Stimulated activated CD8-positive, alpha-beta memory T cell treated with anti-CD3 and anti-CD28 coated beads, Interleukin-4, amount 100 ng/mL, for 4 hours (primary cell): ENCODE measurements around the gene RASAL1.
A peak's percentile ranks its signal among the peaks of the same experiment; 100 is the strongest.

Experiments used
- DNase-seq, 2 donors: peaks; one replicate each; pipeline ENCODE4 v3.0.0-alpha.2; 2020; ENCODE audit warnings: low read depth in 2 of 2, low spot score in 1 of 2

Gene RASAL1

DNA sequence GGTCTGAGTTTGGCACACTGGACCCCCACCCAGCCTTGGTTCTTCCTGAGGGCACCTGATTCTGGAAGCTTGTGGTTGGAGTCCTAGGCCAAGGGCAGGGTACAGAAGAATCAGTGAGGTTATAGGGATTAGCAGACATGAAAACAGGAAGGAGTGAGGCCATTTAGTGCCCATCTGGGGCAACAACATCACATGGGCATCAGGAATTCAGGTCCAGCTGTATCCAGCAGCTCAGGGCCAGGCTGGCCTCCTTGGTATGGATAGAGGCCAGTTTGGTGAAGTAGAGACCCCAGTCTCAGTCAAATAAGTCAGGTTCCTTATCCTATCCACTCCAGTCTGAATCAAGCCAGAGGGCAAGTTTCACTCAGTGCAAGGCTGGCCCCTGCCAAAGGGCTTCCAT, 36.2 kb downstream of the RASAL1 start:
- DNase-seq: no peak

DNA sequence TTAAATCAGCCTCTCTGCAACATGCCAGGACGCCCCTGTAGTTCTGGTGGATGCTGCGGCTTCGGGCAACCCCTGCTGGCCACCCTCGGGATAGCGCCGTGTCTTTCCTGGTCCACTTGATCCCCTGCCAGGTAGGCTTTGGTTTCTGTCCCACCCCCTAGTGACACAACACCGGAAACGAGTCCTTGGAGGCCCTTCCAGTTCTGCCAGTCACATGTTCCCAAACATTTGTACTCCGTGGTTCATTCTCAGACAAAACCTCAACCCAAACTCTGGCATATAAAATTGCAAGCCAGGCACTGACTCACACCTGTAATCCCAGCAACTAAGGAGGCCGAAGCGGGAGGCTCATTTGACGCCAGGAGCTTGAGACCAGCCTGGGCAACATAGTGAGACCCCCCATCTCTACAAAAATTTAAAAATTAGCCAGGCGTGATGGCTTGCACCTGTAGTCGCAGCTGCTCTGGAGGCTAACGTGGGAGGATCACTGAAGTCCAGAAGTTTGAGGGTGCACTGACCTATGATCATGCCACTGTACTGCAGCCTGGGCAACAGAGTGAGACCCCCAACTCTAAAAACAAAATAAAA, 37.0 kb downstream of the RASAL1 start:
- DNase-seq: peak in 1 of 2 donors; percentile 28

DNA sequence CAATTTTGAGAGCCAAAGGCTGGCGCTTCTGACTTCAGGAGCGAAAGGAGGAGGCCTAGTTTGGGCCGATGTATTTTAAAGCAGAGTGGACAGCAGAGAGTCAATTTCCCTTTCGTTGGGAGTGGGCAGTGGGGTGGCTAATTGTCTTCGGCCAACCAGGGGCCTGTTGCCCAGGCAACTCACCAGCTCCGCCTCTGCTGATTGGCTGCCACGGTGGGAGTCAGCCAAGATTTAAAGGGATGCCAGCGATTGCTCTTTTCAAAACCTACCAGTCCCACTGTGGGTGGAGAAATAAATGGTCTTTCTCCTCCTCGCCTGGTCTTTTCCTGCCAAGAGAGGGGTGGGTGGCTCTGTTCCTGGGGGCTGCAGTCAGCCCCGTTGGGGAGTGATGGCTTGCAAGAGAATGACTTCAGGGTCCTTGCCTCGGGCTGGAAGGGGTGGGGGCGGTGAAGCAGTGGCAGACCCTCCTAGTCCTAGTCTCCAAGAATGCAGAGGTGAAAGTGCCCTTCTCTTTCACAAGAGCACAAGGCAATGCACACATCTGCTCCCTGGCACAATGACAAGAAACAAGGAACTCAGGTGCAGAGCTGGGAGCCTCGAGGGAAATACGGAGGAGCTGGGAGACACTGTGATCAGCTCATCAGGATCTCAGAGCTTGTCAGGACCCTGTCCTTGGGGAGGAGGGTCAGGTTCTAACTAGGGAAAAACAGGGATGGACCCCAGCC, 37.7 kb downstream of the RASAL1 start:
- DNase-seq: no peak

DNA sequence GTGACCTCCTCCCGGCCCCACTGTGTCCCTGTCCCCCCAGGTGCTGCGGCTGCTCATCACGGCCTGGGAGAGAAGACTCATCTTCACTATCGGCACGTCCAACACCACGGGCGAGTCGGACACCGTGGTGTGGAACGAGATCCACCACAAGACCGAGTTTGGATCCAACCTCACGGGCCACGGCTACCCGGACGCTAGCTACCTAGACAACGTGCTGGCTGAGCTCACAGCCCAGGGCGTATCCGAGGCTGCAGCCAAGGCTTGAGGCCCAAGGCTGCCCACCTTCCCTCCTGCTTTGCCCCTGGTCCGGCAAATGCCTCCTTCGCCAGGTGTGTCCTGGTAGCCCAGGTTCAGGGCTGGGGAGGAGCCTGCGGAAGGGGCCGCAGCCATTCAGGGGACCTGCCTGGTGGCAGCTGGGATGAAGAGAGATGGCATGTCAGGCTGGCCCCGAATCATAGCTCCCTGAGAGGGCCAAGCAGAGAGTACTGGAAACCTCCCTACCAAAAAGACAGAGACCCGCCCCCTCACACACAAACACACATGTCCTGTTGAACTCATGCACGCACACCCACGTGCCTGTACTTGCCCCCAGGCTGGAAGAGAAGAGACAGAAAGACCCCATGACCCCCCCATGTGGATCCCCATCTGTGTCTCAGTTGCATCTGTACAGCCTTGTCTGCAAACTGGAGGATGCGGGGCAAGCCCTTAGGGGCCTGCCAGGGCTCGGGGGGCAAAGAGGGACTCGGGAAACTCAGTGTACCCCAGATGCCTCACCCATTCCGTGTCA, 38.7 kb downstream of the RASAL1 start:
- no peak for DNase-seq

DNA sequence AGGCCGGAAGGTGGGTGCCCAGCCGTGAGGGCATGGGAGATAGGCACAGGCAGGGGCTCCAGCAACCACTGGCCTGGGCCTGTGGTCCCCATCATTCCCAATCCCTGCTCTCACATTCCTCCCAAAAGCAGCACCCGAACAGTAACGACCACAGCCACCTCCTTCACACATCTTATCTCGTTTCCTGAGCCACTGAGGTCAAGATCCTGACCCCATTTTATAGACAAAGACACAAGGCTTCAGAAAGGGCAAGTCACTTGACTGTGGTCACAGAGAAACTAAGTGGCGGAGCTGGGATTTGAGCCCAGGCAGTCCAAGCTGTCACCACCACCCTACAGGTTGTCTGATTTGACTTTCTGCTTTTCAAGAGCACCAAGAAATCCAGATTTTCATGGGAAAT, 40.2 kb downstream of the RASAL1 start:
- no peak for DNase-seq

DNA sequence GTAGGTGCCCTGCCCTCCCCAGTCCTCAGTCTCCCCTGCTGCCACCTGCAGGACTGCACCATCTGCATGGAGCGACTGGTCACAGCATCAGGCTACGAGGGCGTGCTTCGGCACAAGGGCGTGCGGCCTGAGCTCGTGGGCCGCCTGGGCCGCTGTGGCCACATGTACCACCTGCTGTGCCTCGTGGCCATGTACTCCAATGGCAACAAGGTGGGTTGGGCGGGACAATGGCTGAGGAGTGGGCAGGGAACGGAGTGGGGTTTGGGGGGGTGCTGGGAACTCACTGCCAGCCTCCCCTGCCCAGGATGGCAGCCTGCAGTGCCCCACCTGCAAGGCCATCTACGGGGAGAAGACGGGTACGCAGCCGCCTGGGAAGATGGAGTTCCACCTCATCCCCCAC, 40.8 kb downstream of the RASAL1 start:
- DNase-seq: no peak

DNA sequence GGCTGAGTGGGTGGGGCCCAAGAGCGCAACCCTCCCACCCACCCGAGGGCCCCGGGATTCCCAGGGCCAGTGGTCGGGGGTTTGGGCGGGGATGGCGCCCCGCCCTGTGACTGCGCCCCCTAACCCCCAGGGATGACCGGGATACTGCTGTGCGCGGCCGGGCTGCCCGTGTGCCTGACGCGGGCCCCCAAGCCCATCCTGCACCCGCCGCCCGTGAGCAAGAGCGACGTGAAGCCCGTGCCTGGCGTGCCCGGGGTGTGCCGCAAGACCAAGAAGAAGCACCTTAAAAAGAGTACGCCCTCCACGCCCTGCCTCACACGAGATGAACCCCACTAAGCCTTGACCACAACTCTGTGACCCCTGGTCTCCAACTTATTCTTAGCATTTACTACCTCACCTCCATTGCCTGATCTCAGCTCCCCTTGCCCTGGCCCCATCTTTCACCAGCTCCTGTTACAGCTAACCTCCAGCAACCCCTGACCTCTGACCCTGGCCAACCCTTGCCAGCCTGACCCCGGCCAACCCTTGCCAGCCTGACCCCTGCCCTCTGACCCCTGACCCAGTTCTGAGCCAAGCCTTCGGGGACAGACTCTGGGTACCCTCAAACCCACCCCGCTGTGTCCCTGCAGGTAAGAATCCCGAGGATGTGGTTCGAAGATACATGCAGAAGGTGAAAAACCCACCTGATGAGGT, 42.0 kb downstream of the RASAL1 start:
- DNase-seq: no peak

DNA sequence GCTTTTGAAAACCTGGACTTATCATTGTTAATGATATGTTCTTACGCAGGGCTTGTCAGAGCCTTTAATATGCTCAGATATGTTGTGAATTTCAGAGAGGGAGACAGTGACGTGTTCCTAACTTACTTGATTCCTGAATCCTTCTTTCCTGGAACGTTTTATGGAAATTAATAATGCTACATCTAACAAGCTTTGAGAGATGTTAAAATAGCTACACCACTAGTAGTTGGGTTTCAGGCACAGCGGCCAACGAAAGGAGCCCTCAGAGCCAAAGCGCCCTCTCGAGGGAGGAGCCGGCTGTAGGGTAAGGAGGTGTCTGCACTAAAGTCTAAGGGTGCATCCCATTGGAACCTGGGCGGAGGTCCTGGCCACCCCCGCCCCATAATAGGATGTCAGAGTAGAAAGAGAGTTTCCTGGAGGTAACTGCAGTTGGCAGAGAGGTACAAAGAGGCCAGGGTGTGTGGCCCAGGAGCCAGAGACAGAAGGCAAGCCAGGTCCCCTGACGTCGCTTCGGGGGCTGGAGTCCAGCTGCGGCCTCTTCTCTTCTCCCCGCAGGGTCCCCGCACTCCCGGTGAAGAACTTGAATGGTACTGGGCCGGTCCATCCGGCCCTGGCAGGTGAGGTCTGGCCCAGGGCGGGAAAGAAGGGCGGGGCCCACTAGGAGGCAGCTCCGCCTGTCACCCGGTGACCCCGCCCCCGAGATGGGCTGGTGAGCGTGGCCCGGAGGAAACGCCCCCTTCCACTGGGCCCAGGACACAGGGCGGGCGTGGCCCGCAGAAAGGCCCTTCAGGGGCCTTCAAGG, 42.8 kb downstream of the RASAL1 start:
- DNase-seq: no peak

DNA sequence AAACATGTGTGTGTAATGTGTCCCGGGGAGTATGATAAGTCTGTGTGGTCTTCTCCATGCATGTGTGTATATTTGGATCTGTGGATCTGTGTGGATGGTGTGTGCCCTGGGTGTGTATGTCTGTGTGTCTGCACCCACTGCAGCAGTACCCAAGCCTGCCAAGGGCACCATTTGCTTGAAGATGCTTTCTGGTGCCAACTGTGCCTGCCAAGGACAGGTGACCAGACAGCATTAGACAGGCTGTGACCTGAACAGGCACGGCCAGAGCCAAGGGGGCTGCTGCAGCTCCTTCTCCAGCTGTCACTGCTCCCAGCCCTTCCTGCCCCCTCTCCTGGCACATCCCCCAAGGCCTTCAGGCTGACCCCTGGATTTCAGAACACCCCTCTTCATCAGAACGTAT, 44.1 kb downstream of the RASAL1 start:
- DNase-seq: no peak

DNA sequence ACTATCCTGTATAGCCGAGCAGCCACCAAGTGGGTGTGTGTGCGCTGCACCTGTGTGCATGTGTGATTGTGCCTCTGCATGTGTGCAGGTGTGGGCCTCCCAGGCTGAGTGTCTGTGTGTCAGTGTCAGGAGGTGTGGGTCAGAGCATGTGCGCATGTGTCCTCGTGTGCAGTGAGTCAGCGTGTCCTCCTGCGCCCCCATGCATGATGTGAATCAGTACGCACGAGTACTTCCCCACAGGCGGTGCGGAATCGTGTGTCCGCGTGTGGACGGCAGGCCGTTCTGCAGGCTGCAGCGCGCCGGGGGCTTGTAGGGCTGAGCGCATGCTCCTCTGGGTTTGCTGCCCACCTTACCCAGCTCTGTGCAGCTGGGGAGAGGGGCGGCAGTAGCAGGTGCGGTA, 44.8 kb downstream of the RASAL1 start:
- DNase-seq: no peak

DNA sequence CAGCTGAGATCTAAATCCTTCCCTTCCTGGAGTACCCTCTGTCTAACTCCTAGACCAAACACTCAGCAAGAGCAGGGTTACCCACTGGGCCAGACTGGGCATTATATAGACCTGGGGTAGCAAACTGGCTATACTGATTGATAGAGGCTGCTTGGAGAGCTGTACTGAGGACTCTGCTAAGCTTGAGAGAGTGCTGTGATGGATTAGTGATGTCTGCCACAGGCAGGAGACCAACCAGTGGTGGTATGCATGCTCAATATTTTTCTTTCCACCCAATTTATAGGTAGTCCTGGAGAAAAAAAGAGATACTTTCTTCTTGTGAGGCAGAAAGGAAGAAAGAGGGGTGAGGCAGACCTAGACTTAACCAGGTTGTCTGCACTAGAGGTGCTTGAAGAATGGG, 45.7 kb downstream of the RASAL1 start:
- DNase-seq: no peak

DNA sequence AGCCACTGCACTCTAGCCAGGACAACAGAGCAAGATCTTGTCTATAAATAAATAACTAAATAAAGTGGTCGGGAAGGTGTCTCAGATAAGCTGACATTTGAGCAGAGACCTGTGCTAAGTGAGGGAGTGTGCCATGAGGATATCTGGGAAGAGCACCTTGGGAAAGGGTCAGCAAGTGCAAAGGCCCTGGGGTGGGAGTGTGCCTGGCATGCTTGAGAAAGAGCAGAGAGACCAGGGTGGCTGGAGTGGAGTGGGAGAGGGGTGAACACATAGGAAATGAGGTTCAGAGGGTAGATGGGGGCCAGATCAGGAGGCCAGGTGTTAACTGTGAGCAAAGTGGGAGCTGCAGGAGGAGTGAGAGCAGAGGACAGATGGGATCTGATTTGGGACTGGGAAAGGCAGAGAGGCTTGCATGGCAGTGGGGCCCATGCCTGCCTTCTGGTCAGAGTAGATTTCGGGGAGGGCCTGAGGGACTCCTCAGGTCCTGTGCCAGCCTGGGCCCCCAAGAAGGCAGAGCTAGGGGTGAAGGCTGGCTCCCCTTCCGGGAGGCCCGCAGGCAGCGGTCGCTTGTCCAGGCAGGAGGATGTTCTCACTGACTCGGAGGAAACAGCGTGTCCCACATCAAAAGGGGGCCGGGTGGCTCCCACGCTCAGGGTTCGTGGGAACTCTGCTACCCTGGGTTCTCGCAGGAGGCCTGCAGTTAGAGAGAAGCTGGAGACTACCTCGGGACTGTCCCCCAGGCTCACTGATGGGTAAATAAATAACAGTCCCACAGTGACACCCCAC, 46.4 kb downstream of the RASAL1 start:
- DNase-seq: peak in 1 of 2 donors; percentile 9

DNA sequence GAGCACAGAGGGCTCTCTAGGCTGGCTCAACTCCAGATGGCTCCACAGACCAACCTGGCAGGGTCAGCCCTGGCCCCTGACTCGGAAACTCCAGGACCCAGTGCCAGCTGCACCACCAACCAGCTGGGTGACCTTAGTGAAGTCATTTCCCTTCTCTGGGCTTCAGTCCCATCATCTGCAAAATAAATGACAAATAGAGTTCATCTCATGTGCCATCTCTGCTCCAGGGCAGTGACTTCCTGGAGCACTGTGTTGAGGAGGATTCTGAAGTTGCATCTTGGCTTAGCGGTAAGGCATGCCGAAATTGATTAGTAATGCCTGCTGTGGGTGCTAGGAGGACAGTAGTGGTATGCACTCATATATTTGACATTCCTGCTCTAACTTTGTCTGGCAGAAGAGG, 47.5 kb downstream of the RASAL1 start:
- DNase-seq: no peak

DNA sequence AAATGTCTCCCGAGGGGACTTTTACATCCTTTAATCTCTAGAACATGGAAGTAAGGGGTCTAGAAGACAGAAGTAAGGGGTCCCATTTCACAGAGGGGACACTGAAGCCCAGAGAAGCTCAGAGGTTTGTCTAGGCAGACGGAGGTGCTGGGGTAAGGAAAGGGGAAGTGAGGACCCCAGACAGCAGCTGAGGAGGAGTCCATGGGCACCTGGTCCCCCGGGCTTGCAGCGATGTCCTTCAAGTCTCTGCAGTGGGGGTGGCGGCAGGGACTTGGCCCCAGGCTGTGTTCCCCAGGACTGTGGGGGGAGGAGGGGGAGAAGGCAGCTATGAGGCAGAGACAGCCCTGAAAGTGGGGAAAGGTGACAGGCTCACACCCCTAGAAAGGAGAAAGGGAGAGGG, 48.4 kb downstream of the RASAL1 start:
- DNase-seq: no peak

DNA sequence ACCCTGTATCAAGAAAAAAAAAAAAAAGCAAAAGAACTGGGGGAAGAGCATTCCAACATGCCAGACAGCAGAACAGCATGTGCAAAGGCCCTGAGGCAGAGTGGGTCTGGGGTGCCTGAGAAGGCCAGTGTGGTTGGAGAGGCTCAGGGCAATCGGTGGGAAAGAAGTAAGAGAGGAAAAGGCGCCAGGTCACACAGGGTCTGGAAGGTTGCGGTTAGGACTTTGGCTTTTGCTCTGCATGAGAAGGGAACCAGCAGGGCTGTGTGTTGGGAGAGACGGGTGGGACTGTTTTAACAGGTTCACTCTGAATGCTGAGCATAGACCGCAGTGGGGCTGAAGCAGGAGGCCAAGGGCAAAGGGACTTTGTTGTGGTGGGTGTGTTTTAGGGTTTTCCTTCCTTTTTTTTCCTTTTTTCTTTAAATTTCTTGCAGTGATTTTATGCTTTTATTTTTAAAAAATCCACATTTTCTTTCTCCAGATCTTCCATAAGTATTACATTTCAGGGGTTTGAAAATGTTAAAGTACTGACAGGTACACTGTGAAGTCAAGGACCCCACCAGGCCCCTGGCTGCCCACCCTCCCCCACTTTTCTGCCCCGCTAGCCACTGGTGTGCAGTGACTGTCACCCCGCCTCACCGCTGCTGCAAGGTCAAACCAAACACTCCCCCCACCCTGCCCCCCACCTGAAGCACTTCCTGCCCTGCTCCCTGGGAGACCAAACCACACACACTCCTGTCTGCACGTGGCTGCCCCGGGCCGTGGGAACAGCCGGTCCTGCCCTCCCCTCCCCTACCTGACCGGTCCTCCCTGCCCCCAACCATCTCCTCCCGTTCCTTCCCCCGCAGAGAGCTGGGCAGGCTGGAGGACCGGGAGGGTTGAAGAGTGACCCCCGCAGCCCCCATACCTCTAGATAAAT, 49.1 kb downstream of the RASAL1 start:
- DNase-seq: no peak

DNA sequence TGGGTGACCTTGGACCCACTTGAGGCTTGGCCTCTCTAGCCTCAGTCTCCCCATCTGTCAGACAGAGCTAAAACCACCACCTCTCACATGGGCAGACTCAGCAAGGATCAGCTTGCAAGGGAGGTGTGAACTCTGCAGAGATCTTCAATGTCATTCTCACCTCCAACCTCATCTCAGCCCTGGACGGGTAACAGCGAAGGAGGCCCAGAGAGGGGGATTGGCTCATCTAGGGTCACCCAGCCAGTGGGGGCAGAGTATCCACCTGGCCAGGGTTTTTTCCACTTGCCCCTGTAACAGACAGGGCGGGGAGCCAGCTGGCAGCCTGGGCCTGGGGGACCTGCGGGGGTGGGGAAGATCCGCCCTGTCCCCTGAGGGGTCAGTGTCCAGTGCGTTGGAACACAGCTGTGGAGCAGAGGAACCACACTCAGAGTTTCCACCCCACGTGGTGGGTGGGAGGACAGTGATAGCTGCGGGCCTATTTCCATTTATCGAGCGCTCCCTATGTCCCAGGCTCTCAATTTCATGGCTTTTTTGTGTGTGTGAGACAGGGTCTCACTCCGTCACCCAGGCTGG, 51.6 kb downstream of the RASAL1 start:
- DNase-seq: no peak

DNA sequence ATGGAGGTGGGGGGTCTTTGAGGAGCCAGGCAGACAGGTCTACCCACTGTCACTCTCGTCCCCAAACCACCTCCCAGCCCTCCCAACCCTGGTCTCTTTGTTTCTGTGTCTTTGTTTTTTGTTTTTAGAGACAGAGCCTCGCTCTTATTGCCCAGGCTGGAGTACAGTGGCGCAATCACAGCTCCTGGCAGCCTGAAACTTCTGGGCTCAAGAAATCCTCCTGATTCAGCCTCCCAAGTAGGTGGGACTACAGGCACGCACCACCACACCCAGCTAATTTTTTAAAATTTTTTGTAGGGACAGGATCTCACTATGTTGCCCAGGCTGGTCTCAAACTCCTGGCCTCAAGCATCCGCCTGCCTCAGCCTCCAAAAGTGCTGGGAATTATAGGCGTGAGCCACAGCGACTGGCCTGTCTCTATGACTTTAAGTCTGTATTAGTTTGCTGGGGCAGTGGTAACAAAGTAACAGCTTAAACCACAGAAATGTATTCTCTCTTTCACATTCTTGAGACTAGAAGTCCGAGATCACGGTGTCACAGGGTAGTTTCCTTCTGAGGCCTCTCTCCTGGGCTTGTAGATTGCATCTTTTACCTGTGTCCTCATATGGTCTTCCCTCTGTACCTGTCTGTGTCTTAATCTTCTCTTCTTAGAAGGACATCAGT, 52.9 kb downstream of the RASAL1 start:
- DNase-seq: no peak

DNA sequence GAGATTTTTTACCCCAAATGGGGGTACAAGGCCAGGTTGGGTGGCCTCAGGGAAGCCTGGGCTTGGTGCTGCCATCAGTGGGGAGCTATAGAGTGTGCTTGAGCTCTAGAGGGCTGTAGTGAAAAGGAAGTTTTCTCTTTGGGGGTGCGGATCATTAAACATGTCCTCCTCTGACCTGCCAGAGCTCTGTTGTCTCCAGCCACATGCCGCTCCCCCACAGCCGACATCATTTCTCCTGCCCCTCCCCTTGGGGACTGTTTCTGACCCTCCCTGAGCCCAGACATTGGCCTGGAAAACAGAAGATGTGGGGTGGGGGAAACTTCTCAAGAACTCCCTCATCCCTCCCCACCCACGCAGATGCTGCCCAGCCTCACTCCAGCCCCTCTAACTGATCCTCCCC, 53.7 kb downstream of the RASAL1 start:
- no peak for DNase-seq
